ENCODE data around the gene SDK2.
"Not testable (repeated sequence)": the region's sequence is repeated elsewhere in the genome, so short reads cannot be mapped to it uniquely, and the experiment has no call there.

The SDK2 gene

DNA sequence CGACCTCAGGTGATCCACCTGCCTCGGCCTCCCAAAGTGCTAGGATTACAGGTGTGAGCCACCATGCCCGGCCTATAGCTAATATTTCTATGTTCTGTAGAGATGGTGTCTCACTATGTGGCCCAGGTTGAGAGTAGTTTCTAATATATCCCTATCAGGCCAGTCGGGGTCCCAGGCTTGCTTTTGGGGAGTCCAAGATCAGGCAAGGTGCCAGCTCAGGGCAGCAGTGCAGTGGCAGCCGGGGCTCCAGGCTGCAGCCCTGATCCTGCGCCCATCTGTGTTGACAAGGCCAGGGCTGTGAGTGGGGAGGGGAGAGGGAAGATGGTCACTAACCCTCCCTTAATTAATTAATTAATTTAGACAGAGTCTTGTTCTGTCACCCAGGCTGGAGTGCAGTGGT, 254.8 kb downstream of the SDK2 start:
- Mint-ChIP-seq H3K4me1 (ENCODE audit: low read depth) (no peaks in the 10 kb centered on the region), H3K9me3 (no peaks in the 10 kb centered on the region), H3K4me3 (no peak overlapping the region), H3K27ac (no peak overlapping the region), H3K27me3 (no peaks in the 10 kb centered on the region), H3K36me3 (ENCODE audit: low read depth) (no peaks in the 10 kb centered on the region)
- intact Hi-C loops (cut with micrococcal nuclease) = no loop called here

DNA sequence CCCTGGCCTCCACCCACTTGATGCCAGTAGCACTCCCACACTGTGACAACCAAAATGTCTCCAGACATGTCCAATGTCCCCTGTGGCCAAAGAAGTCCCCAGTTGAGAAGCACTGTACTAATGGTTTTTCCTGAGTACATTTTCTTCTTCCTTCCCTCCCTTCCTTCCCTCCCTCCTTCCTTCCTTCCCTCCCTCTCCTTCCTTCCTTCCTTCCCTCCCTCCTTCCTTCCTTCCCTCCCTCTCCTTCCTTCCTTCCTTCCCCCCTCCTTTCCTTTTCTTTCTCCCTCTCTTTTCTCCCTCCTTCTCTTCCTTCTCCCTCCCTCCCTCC, 255.7 kb downstream of the SDK2 start:
- H3K4me3 Mint-ChIP-seq = no peak overlapping the region

DNA sequence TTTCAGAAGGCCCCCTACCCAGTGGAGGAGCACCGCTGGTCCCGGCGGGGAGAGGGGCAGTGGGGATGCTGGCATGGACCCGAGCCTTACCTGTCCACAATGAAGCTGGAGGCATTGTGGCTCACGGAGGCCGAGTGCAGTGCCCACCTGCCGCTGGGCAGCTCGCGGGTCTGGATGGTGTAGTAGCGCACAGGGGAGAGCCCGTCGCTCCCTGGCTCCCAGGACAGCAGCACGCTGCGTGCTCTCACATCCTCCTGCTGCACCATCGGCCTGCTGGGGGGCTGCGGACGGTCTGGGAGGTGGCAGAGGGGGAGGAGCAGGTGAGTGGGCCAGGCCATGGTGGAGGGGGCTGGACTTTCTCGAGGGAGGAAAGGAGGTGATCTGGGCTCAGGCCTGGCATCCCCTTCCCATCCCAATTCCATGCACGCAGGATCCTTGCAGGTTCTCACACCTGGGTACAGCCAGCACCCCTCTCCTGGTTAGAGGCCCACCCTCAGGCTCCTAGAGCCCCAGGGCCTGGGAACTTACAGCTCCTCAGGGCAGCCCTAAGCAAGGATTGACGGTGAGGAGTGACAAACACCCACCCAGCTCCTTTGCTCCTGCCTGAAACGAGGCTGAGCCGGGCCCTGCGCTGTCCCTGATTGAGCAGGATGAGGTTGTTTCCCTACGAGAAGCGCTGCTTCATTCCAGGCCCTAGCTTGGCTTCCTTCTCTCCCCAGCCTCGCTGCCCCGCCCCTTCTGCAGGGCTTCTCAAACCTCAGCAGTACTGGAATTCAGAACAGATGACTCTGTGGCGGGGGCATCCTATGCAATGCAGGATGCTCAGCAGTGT, 256.3 kb downstream of the SDK2 start:
- no peaks in the 10 kb centered on the region for H3K27me3 Mint-ChIP-seq
- intact Hi-C loops (cut with micrococcal nuclease) = no loop called here
- H3K4me1 Mint-ChIP-seq (ENCODE audit: low read depth) = no peaks in the 10 kb centered on the region
- no peaks in the 10 kb centered on the region for H3K9me3 Mint-ChIP-seq
- H3K4me3 Mint-ChIP-seq = no peak overlapping the region
- no peak overlapping the region for H3K27ac Mint-ChIP-seq
- H3K36me3 Mint-ChIP-seq (ENCODE audit: low read depth) = no peaks in the 10 kb centered on the region

More for the DNA sequence above, 255.7 kb downstream of the SDK2 start:
- intact Hi-C loops (cut with micrococcal nuclease) = no loop called here
- Mint-ChIP-seq H3K4me1 (ENCODE audit: low read depth) (no peaks in the 10 kb centered on the region), H3K27ac (no peak overlapping the region), H3K36me3 (ENCODE audit: low read depth) (no peaks in the 10 kb centered on the region), H3K27me3 (no peaks in the 10 kb centered on the region), H3K9me3 (no peaks in the 10 kb centered on the region)

DNA sequence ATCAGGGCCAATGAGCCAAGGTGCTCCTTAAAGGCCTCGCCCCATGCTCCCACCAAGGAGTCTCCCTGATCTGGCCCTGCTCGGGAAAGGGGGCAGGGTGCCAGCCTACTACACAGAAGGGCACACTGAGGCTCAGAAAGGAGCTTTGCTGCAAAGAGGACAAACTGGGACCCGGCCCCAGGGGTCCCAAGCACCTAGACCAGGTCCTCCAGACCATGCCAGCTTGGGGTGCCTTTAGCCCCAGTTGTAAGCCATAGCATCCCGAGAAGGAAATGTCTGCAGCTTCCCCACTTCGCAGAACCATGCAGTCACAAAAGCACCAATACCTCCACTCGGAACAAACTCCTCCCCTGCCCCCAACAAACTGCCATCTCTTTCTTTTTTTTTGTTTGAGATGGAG, 257.7 kb downstream of the SDK2 start:
- Mint-ChIP-seq H3K36me3 (ENCODE audit: low read depth) (no peaks in the 10 kb centered on the region), H3K4me1 (ENCODE audit: low read depth) (no peaks in the 10 kb centered on the region), H3K4me3 (no peak overlapping the region), H3K27ac (no peak overlapping the region), H3K27me3 (no peaks in the 10 kb centered on the region), H3K9me3 (no peaks in the 10 kb centered on the region)
- intact Hi-C loops (cut with micrococcal nuclease) = no loop called here

DNA sequence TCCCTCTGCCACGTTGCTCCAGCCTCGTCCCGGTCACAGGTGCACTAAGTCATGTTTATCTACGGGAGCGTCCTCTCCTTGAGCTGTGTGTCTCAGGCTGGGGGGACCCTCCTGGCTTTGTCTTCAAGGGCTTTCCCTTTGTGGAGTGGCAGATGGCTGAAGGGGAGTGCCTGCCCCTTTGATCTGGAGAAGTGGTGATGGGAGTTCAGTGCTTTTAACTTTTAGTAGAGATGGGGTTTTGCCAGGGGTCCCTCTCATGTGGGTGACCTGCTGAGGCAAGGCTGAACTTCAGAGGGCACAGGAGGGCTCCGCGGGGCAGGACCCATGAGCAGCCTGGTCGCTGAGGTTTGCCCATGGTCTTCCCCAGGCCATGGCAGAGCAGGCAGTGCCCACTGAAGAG, 259.3 kb downstream of the SDK2 start:
- Mint-ChIP-seq H3K4me1 (ENCODE audit: low read depth) (no peaks in the 10 kb centered on the region), H3K9me3 (no peaks in the 10 kb centered on the region), H3K4me3 (no peak overlapping the region), H3K27ac (no peak overlapping the region), H3K36me3 (ENCODE audit: low read depth) (no peaks in the 10 kb centered on the region), H3K27me3 (no peaks in the 10 kb centered on the region)
- intact Hi-C loops (cut with micrococcal nuclease) = no loop called here

DNA sequence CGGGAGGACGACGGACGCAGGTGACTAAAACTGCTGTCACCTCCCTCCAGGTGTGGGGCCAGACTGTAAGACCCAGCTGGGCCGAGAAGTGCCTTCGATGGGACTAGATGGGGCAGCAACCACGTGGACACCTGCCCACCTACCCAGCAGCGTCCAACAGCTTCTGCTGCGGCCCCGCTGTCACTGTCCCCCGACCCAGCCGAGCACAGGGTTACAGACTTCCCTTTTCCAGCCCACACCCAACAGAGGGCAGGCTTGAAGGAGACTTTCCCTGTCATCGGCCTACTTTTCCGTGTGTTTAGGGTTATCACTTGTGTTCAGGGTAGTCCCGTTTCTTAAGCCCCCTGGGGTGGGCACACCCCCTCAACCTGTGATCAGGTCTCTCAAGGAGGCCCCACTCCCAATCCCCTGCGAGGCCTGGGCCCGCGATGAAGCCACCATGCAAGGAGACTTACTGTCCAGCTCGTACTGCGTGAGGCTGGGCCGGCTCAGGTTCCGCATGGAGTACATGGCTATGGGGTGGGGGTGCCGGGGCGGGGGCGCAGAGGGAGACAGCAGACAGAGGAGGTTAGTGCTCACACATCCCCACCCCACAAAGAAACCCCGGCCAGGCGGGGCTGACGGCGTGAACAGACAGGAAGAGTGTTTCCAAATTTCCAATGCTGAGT, 263.7 kb downstream of the SDK2 start:
- Mint-ChIP-seq H3K4me1 (ENCODE audit: low read depth) (no peaks in the 10 kb centered on the region), H3K36me3 (ENCODE audit: low read depth) (no peaks in the 10 kb centered on the region), H3K4me3 (no peak overlapping the region), H3K27me3 (no peaks in the 10 kb centered on the region), H3K9me3 (no peaks in the 10 kb centered on the region), H3K27ac (no peak overlapping the region)
- intact Hi-C loops (cut with micrococcal nuclease) = no loop called here

DNA sequence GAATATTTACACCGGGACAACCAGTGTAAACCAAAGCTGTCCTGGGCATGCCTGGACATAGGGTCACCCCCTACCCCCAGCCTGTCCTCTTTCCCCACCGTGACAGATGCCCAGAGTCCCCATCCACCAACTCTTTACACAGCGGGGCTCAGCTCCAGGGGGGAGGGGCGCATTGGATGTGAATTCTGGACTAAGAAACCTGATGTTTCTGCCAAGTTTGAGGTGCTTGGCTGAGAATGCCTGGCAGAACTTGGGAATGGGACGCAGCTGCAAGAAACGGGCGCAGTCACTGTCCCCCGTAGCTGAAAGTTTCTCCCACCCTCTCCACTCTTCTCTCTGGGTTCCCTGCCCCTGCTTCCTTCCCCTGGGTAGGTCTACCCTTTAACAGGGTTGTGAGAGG, 264.4 kb downstream of the SDK2 start:
- Mint-ChIP-seq H3K4me1 (ENCODE audit: low read depth) (no peaks in the 10 kb centered on the region), H3K36me3 (ENCODE audit: low read depth) (no peaks in the 10 kb centered on the region), H3K9me3 (no peaks in the 10 kb centered on the region), H3K27ac (no peak overlapping the region), H3K27me3 (no peaks in the 10 kb centered on the region), H3K4me3 (no peak overlapping the region)
- intact Hi-C loops (cut with micrococcal nuclease) = no loop called here

DNA sequence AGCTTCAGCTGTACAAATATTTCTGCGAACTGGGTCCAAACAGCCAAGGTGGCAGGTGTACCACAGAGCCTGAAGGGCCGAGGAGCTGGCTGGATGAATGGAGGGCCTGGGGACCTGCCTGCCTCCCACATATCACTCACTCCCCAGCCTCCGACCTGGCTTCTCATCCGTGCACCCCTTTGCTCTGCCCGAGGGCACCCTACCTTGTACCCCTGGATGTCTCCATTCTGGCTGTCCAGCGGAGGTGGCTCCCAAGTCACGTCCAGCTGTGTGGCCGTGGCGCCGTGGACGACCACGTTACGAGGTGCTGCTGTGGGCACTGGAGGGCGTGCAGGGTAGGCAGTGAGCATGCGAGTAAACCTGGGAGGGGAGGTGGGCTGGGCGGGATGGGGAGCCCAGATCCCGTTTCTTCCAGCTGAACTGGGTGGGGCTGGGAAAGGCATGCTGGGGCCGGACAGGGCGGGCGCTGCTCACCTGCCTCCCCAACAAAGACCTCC, 265.2 kb downstream of the SDK2 start:
- Mint-ChIP-seq H3K36me3 (ENCODE audit: low read depth) (no peaks in the 10 kb centered on the region), H3K27me3 (no peaks in the 10 kb centered on the region), H3K4me3 (no peak overlapping the region), H3K9me3 (no peaks in the 10 kb centered on the region), H3K27ac (no peak overlapping the region), H3K4me1 (ENCODE audit: low read depth) (no peaks in the 10 kb centered on the region)
- intact Hi-C loops (cut with micrococcal nuclease) = no loop called here

DNA sequence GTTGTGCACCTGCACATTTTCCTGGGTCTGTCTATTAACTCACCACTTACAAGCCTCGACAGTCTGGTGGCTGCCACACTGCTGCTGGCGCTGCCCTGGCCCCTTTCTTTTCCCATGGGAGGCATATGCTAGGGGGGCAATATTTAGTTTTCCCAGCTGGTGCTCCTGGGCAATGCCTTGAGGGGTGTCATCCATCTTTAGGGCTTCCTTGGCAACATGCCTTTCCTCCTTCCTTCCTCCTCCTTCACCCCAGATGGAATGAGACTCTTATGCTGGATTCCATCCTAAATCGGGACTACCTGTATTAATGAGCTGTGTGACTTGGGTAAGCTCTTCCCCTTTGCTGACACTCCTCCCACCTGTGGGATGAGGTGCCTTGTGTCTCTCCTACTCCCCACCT, 267.6 kb downstream of the SDK2 start:
- Mint-ChIP-seq H3K36me3 (ENCODE audit: low read depth) (no peaks in the 10 kb centered on the region), H3K4me1 (ENCODE audit: low read depth) (peaks cover 4% of the 10 kb centered on the region), H3K4me3 (no peak overlapping the region), H3K9me3 (no peaks in the 10 kb centered on the region), H3K27me3 (no peaks in the 10 kb centered on the region), H3K27ac (no peak overlapping the region)
- intact Hi-C loops (cut with micrococcal nuclease) = no loop called here

DNA sequence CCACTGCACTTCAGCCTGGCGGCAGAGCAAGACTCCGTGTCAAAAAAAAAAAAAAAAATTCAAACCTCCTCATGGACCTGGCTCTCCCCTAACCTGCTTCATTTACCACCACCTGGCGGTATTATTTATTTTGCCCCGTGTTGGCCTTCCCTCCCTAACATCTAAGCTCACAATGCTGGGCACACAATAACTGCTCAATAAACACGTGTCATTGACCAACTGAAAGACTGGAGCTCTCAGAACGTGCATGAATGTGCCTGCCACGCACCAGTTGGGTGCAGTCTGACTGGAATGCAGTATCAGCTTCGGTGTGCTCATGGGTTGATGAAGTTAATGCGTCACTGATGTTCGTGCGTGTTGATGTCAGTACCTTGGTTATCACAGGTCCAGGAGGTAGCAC, 268.1 kb downstream of the SDK2 start:
- Mint-ChIP-seq H3K9me3 (no peaks in the 10 kb centered on the region), H3K36me3 (ENCODE audit: low read depth) (no peaks in the 10 kb centered on the region)
- intact Hi-C loops (cut with micrococcal nuclease) = no loop called here

DNA sequence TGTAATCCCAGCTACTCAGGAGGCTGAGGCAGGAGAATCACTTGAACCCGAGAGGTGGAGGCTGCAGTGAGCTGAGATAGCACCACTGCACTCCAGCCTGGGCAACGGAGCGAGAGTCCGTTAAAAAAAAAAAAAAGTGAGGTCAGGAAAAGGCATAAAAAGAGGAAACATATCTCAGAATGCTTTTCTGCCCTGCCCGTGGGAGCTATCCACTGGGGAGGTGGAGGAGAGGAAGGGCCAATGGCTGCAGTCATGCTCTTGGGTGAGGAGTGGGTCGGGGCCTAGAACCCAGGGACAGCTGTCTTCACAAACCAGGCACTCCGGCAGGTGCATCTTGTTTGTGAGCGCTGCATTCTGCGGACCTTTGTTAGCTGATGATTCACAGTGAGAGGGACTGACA, 272.4 kb downstream of the SDK2 start:
- H3K4me1 Mint-ChIP-seq (ENCODE audit: low read depth) = peaks cover 12% of the 10 kb centered on the region
- H3K36me3 Mint-ChIP-seq (ENCODE audit: low read depth) = no peaks in the 10 kb centered on the region
- H3K27ac Mint-ChIP-seq = no peak overlapping the region
- no peak overlapping the region for H3K4me3 Mint-ChIP-seq
- peaks cover 8% of the 10 kb centered on the region for H3K27me3 Mint-ChIP-seq
- intact Hi-C loops (cut with micrococcal nuclease) = no loop called here
- H3K9me3 Mint-ChIP-seq = no peaks in the 10 kb centered on the region

More for the DNA sequence above, 268.1 kb downstream of the SDK2 start:
- Mint-ChIP-seq H3K4me1 (ENCODE audit: low read depth) (peaks cover 9% of the 10 kb centered on the region), H3K27me3 (peaks cover 3% of the 10 kb centered on the region), H3K27ac (no peak overlapping the region), H3K4me3 (no peak overlapping the region)

DNA sequence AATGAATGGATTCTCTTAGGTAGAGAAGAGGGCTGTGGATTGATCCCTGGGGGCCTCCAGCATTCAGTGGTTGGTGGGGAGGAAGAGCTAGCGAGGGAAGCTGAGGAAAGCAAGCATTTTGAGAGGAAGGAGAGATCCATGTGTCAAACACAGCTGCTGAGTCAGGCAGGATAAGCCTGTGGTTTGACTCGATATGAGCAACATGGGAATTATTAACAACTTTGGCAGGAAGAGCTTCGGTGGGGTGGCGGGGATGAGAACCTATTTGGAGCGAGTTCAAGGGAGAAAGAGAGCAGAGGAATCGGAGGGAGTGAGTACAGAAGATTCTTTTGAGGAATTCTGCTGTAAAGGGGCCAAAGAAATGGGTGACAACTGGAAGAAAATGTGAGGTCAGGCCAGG, 273.0 kb downstream of the SDK2 start:
- intact Hi-C loops (cut with micrococcal nuclease) = no loop called here
- H3K9me3 Mint-ChIP-seq = no peaks in the 10 kb centered on the region
- H3K4me1 Mint-ChIP-seq (ENCODE audit: low read depth) = peaks cover 12% of the 10 kb centered on the region
- H3K36me3 Mint-ChIP-seq (ENCODE audit: low read depth) = no peaks in the 10 kb centered on the region
- no peak overlapping the region for H3K27ac Mint-ChIP-seq
- peaks cover 8% of the 10 kb centered on the region for H3K27me3 Mint-ChIP-seq
- H3K4me3 Mint-ChIP-seq = no peak overlapping the region

DNA sequence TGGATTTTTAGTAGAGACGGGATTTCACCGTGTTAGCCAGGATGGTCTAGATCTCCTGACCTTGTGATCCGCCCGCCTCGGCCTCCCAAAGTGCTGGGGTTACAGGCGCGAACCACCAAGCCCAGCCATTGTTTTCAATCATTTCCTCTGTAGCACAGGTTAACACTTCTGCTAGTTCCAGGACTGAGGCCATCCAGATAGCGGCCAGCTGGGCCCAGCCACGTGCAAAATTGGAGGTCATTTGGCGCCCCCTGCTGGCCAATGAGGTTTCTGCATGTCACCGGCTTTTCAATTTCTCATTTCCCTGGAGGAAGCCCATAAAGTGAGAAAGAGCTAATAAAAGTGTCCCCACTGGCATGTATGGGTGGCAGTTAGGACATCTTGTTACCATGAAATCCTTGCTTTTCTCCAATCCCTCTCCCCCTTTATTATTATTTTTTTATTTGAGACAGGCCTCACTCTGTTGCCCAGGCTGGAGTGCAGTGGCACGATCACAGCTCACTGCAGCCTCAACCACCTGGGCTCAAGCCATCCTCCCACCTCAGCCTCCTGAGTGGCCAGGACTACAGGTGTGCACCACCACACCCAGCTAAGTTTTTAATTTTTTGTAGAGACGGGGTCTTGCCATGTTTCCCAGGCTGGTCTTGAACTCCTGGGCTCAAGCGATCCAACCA, 274.3 kb downstream of the SDK2 start:
- intact Hi-C loops (cut with micrococcal nuclease) = loop anchor here (1.0 to 10.0 kb wide), 3 partner anchors 55 to 643 kb away; partner anchors contain the start of gene CDC42EP4
- H3K27ac Mint-ChIP-seq; H3K36me3 Mint-ChIP-seq (ENCODE audit: low read depth); H3K9me3 Mint-ChIP-seq; H3K4me3 Mint-ChIP-seq; H3K27me3 Mint-ChIP-seq: not testable (repeated sequence)
- H3K4me1 Mint-ChIP-seq (ENCODE audit: low read depth) = peaks cover 12% of the 10 kb centered on the region

DNA sequence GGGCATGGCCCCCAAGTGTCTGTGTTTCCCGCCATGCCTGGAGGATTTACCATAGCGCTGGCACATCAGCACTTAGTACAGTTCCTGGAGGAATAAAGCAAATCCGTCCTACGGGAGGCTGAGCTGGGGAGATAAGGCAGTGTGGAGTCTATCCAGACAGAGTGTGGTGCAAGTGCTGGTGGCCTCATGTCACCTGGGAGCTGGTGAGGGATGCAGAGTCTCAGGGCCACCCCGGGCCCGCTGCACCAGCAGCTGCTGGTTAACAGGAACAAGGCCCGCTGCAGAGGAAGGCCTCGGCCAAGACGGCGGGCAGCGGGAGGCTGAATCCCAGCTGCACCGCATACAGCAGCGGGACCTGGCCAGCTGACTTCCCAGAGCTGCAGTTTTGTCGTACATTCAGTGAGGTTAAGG, 275.1 kb downstream of the SDK2 start:
- no peak overlapping the region for H3K4me3 Mint-ChIP-seq
- intact Hi-C loops (cut with micrococcal nuclease) = loop anchor here (5.0 to 10.0 kb wide), 2 partner anchors 54 to 642 kb away; partner anchors contain the start of gene CDC42EP4
- H3K4me1 Mint-ChIP-seq (ENCODE audit: low read depth) = peaks cover 12% of the 10 kb centered on the region
- no peak overlapping the region for H3K27ac Mint-ChIP-seq
- H3K27me3 Mint-ChIP-seq = peaks cover 8% of the 10 kb centered on the region
- H3K36me3 Mint-ChIP-seq (ENCODE audit: low read depth) = no peaks in the 10 kb centered on the region
- H3K9me3 Mint-ChIP-seq = no peaks in the 10 kb centered on the region

All from dendritic cell treated with granulocyte-macrophage colony-stimulating factor and Interleukin-4, amounts not matched to agents 40 ng/mL and 50 ng/mL, for 4 days (primary cell).